Ovary (tissue), 10 donors: ENCODE data around the gene CALHM1. TPM values are rescaled to one million over a fixed set of nuclear protein-coding genes. Genes with fewer than 3 reads are reported as not detected.
"Not testable (repeated sequence)": the region's sequence is repeated elsewhere in the genome, so short reads cannot be mapped to it uniquely, and the experiment has no call there.

Source experiments
- DNase-seq, 5 donors: peaks; one replicate each; pipeline ENCODE4 v3.0.0-alpha.2; 2019 to 2020
- H3K27ac ChIP-seq, 2 donors: fragments of 200-600 bp; one replicate each; pipeline versions ENCODE4 v1.5.1 to v1.8.0; 2019 to 2022
- H3K27me3 ChIP-seq: fragments of 200-600 bp; one replicate; pipeline ENCODE4 v1.8.0; 2022
- H3K36me3 ChIP-seq: fragments of 200-600 bp; sonication (generic); one replicate; pipeline ENCODE4 v1.5.1; 2019
- H3K4me1 ChIP-seq: one replicate; pipeline ENCODE4 v1.8.1; 2013; ENCODE audit warnings: mild to moderate bottlenecking, moderate library complexity; ENCODE audit not compliant: insufficient read depth
- H3K4me3 ChIP-seq: fragments of 200-600 bp; sonication (generic); one replicate; pipeline ENCODE4 v1.5.1; 2017
- H3K9me3 ChIP-seq, 2 donors: fragments of 200-600 bp in 1 of 2; sonication (generic) in 1 of 2; one replicate each; pipeline versions ENCODE4 v1.5.1 to v1.8.1; 2013 to 2019; ENCODE audit warnings: mild to moderate bottlenecking in 1 of 2, moderate library complexity in 1 of 2
- CTCF ChIP-seq, 3 donors: fragments of 450-650 bp in 2 of 3; fragments of 200-600 bp in 1 of 3; IDR thresholded peaks; one replicate each; pipeline versions ENCODE4 v1.5.1 to v1.8.0; 2016 to 2022; ENCODE audit warnings: antibody characterized with exemption in 3 of 3, mild to moderate bottlenecking in 1 of 3
- EP300 ChIP-seq: sonication (generic); formaldehyde crosslinking; IDR thresholded peaks from one replicate; pipeline ENCODE4 v1.6.1; 2017; ENCODE audit warnings: antibody characterized with exemption
- POLR2A ChIP-seq: fragments of 450-650 bp; IDR thresholded peaks from one replicate; pipeline ENCODE4 v1.6.1; 2017; ENCODE audit warnings: antibody characterized with exemption, mild to moderate bottlenecking, moderate library complexity
- WGBS, 3 donors: extraction: QIAGEN DNeasy Blood & Tissue Kit in 1 of 3; methylation state at CpG; one replicate each; pipeline versions ENCODE4 v1.1.5 to v1.1.7; 2013 to 2017; 5-methylcytosine and 5-hydroxymethylcytosine counted together
- intact Hi-C, 4 donors: fragments of 100-400 bp; cut with DNase I; formaldehyde crosslinking; loops; one replicate each; pipeline versions ENCODE4 v1.11.0 to v1.15.1; 2022 to 2023
- long read RNA-seq, 3 donors: library from polyadenylated mRNA in 2 of 3; unstranded in 2 of 3; transcript quantifications; one replicate each; pipeline ENCODE4 v2.0.0 and lab custom pipeline, GENCODE V29; 2021 to 2026
- polyA plus RNA-seq, 2 donors: library from polyadenylated mRNA; stranded (reverse); fragments of 200-250 nt in 1 of 2; fragments of 350-450 nt in 1 of 2; fragmentation: Illumina TruSeq in 1 of 2; extraction: RNeasy Lipid Tissue Mini Kit (QIAGEN cat#74804) in 1 of 2; gene quantifications; one replicate each; pipeline ENCODE4 v1.2.3, GENCODE V29; 2013 to 2014
- total RNA-seq, 7 donors: library from RNA; depleted of rRNA in 2 of 7; stranded (reverse); fragments of >200 nt in 2 of 7; fragmentation: NEBNext Ultra II Directional in 3 of 7; extraction: Animal tissue kit (Norgen Biotek cat#: 25700) in 3 of 7; gene quantifications; one replicate each; pipeline versions ENCODE4 v1.1.0 to v1.2.4, GENCODE V29; 2016 to 2023
- donor health status: DM: no; HTN: no; CAD: no; lungs with moderate emphysema.
- donor health status: DM: no; HTN: no; CAD: no.
- donor health status: Bipolar disorder and iron deficiency.
- donor health status: DM: yes; HTN: yes; CAD: no.
- donor health status: DM: no; HTN: no; CAD: no.
- donor health status: DM: yes; HTN: yes; CAD: no.

Gene CALHM1
- total RNA-seq (not detected), polyA plus RNA-seq (not detected)
- long read RNA-seq, donor 1 = 0 reads
- long read RNA-seq, donor 2 = 0 reads
- long read RNA-seq, donor 3 = 0 reads

GRCh38 chr10:103458720-103459119, at the start of gene CALHM1:
CALHM1 (minus strand) TSS chr10:103458900; CDS start chr10:103458751, 149 bp downstream.
- DNase-seq = no peak
- TF ChIP-seq EP300 (no peak), POLR2A (no peak), CTCF (IDR thresholded peaks at IDR 0.05) (no peak)
- Histone ChIP-seq H3K36me3 (no peaks in the 10 kb centered on the region), H3K4me3 (no peak within 1 kb of the TSS), H3K27ac (no peak within 1 kb of the TSS), H3K4me1 (no peaks in the 10 kb centered on the region), H3K9me3 (no peaks in the 10 kb centered on the region), H3K27me3 (no peaks in the 10 kb centered on the region)
- intact Hi-C loops = no loop called here
- 73 to 80% (median 75%) methylated on average over 8 to 9 of the region's 9 CpGs for WGBS, 3 donors

GRCh38 chr10:103507235-103508191, 48.8 kb upstream of the CALHM1 start:
- intact Hi-C loops = no loop called here
- no peak overlapping the region for H3K27ac ChIP-seq
- H3K4me3 ChIP-seq = no peak overlapping the region
- H3K27me3 ChIP-seq = no peaks in the 10 kb centered on the region
- 84 to 88% (median 86%) methylated on average over 10 of the region's 10 CpGs for WGBS, 3 donors
- no peak for DNase-seq
- TF ChIP-seq POLR2A = no peak
- no peak for TF ChIP-seq EP300
- no peak for TF ChIP-seq CTCF (IDR thresholded peaks at IDR 0.05)
- peaks cover 7% of the 10 kb centered on the region for H3K4me1 ChIP-seq
- H3K36me3 ChIP-seq = no peaks in the 10 kb centered on the region
- no peaks in the 10 kb centered on the region for H3K9me3 ChIP-seq

- no peaks in the 10 kb centered on the region for H3K9me3 ChIP-seq
- no peak for TF ChIP-seq CTCF (IDR thresholded peaks at IDR 0.05)
- no peak for TF ChIP-seq POLR2A
- TF ChIP-seq EP300 = no peak
- no peak overlapping the region for H3K4me3 ChIP-seq
- H3K36me3 ChIP-seq = no peaks in the 10 kb centered on the region
- WGBS, 3 donors = 88 to 96% (median 93%) methylated on average over 4 of the region's 4 CpGs
- H3K4me1 ChIP-seq = peaks cover 7% of the 10 kb centered on the region
- peak in 1 of 5 donors; percentile 29 for DNase-seq
- intact Hi-C loops = no loop called here
- no peaks in the 10 kb centered on the region for H3K27me3 ChIP-seq
- no peak overlapping the region for H3K27ac ChIP-seq
These were observed 47.4 kb upstream of the CALHM1 start for GRCh38 chr10:103506061-103506460.

GRCh38 chr10:103504181-103504783, 45.6 kb upstream of the CALHM1 start:
- peaks cover 7% of the 10 kb centered on the region for H3K4me1 ChIP-seq
- DNase-seq = peak; percentile 68 to 79 (median 76)
- no peak for TF ChIP-seq POLR2A
- TF ChIP-seq CTCF (IDR thresholded peaks at IDR 0.05) = peak in 1 of 3 donors; percentile 6
- no peak for TF ChIP-seq EP300
- no peaks in the 10 kb centered on the region for H3K36me3 ChIP-seq
- 6 to 18% (median 8%) methylated on average over 10 of the region's 10 CpGs for WGBS, 3 donors
- no peaks in the 10 kb centered on the region for H3K9me3 ChIP-seq
- H3K27ac ChIP-seq = peak overlapping the region in 1 of 2 donors; percentile 68
- H3K27me3 ChIP-seq = no peaks in the 10 kb centered on the region
- intact Hi-C loops = no loop called here
- no peak overlapping the region for H3K4me3 ChIP-seq

- H3K27me3 ChIP-seq, intact Hi-C loops, H3K36me3 ChIP-seq, H3K9me3 ChIP-seq, H3K4me1 ChIP-seq, H3K4me3 ChIP-seq: not testable (repeated sequence)
- 67 to 71% (median 67%) methylated on average over 6 of the region's 6 CpGs for WGBS, 3 donors
- DNase-seq = peak in 1 of 5 donors; percentile 21
- H3K27ac ChIP-seq = peak overlapping the region in 1 of 2 donors; percentile 68
These were observed 45.1 kb upstream of the CALHM1 start for GRCh38 chr10:103503777-103504176.
